ENCODE data around the gene ATG16L2. TPM values are rescaled to one million over a fixed set of nuclear protein-coding genes. Genes with fewer than 3 reads are reported as not detected.

Gene ATG16L2
- polyA plus RNA-seq, 1 donor from 2014 or later = 9.4 TPM

GRCh38 chr11:72841397-72841796, 27.2 kb downstream of the ATG16L2 start:
- no peak for TF ChIP-seq CTCF (IDR thresholded peaks at IDR 0.05; ENCODE audit: poor library complexity, severe bottlenecking)
- TF ChIP-seq EZH2 (IDR thresholded peaks at IDR 0.05; ENCODE audit: borderline replicate concordance, insufficient read depth, low read length, poor library complexity, severe bottlenecking) = no peak
- TF ChIP-seq REST (IDR thresholded peaks at IDR 0.05; ENCODE audit: borderline replicate concordance) = no peak
- TF ChIP-seq POLR2AphosphoS5 (IDR thresholded peaks at IDR 0.05) = no peak
- TF ChIP-seq RAD21 (conservative IDR thresholded peaks at IDR 0.05) = no peak
- TF ChIP-seq MXI1 (conservative IDR thresholded peaks at IDR 0.05; ENCODE audit: poor library complexity, severe bottlenecking) = no peak
- no peak for TF ChIP-seq EP300 (conservative IDR thresholded peaks at IDR 0.05; ENCODE audit: poor library complexity, severe bottlenecking)
- no peak for TF ChIP-seq SMC3 (conservative IDR thresholded peaks at IDR 0.05; ENCODE audit: poor library complexity)
- no peak for TF ChIP-seq TAF1 (IDR thresholded peaks at IDR 0.05; ENCODE audit: low read depth)
- Histone ChIP-seq H3K4me2 (ENCODE audit: low read length) (no peak overlapping the region), H4K20me1 (ENCODE audit: insufficient read depth) (no peaks in the 10 kb centered on the region), H3F3A (ENCODE audit: insufficient read depth, low read length, poor library complexity, severe bottlenecking) (no peaks in the 10 kb centered on the region), H3K4me3 (ENCODE audit: low read length) (no peak overlapping the region), H3K79me2 (replicated peaks; ENCODE audit: insufficient read depth, low read length) (no peaks in the 10 kb centered on the region), H3K27ac (ENCODE audit: low read length) (no peak overlapping the region), H3K9ac (ENCODE audit: low read length) (no peak overlapping the region), H3K9me2 (ENCODE audit: insufficient read depth, low read length) (no peaks in the 10 kb centered on the region), H2AFZ (ENCODE audit: low read depth, low read length) (no peak overlapping the region), H3K36me3 (ENCODE audit: insufficient read depth, low read length) (no peaks in the 10 kb centered on the region), H3K9me3 (ENCODE audit: low read length) (no peaks in the 10 kb centered on the region), H3K27me3 (ENCODE audit: insufficient read depth, low read depth, low read length) (no peaks in the 10 kb centered on the region)

GRCh38 chr11:72842126-72842525, 27.9 kb downstream of the ATG16L2 start:
- Histone ChIP-seq H3K4me3 (ENCODE audit: low read length) (no peak overlapping the region), H3K27me3 (ENCODE audit: insufficient read depth, low read depth, low read length) (no peaks in the 10 kb centered on the region), H3K36me3 (ENCODE audit: insufficient read depth, low read length) (no peaks in the 10 kb centered on the region), H2AFZ (ENCODE audit: low read depth, low read length) (no peak overlapping the region), H3K27ac (ENCODE audit: low read length) (no peak overlapping the region), H3F3A (ENCODE audit: insufficient read depth, low read length, poor library complexity, severe bottlenecking) (no peaks in the 10 kb centered on the region), H3K9me3 (ENCODE audit: low read length) (no peaks in the 10 kb centered on the region), H3K4me2 (ENCODE audit: low read length) (no peak overlapping the region), H4K20me1 (ENCODE audit: insufficient read depth) (no peaks in the 10 kb centered on the region), H3K9me2 (ENCODE audit: insufficient read depth, low read length) (no peaks in the 10 kb centered on the region), H3K79me2 (replicated peaks; ENCODE audit: insufficient read depth, low read length) (no peaks in the 10 kb centered on the region), H3K9ac (ENCODE audit: low read length) (no peak overlapping the region)
- TF ChIP-seq CTCF (IDR thresholded peaks at IDR 0.05; ENCODE audit: poor library complexity, severe bottlenecking) (no peak), MXI1 (conservative IDR thresholded peaks at IDR 0.05; ENCODE audit: poor library complexity, severe bottlenecking) (no peak), POLR2AphosphoS5 (IDR thresholded peaks at IDR 0.05) (no peak), EP300 (conservative IDR thresholded peaks at IDR 0.05; ENCODE audit: poor library complexity, severe bottlenecking) (no peak), SMC3 (conservative IDR thresholded peaks at IDR 0.05; ENCODE audit: poor library complexity) (no peak), EZH2 (IDR thresholded peaks at IDR 0.05; ENCODE audit: borderline replicate concordance, insufficient read depth, low read length, poor library complexity, severe bottlenecking) (no peak), TAF1 (IDR thresholded peaks at IDR 0.05; ENCODE audit: low read depth) (no peak), RAD21 (conservative IDR thresholded peaks at IDR 0.05) (no peak), REST (IDR thresholded peaks at IDR 0.05; ENCODE audit: borderline replicate concordance) (no peak)
